Liver (tissue), 9 donors: ENCODE results near the gene CASTOR1. TPM values are rescaled to one million over a fixed set of nuclear protein-coding genes. Genes with fewer than 3 reads are reported as not detected.

Experiments used
- DNase-seq: peaks from one replicate; pipeline ENCODE4 v3.0.0-alpha.2; 2017; ENCODE audit warnings: low spot score
- H3K27ac ChIP-seq, 2 donors: one replicate each; pipeline ENCODE4 v1.7.0; 2013; ENCODE audit warnings: inconsistent platforms in 2 of 2, low read length in 2 of 2, control low read depth in 1 of 2, low read depth in 1 of 2, mild to moderate bottlenecking in 1 of 2
- H3K27me3 ChIP-seq, 4 donors: one replicate each; pipeline versions ENCODE4 v1.6.1 to v1.7.0; 2013; ENCODE audit warnings: low read length in 3 of 4, inconsistent platforms in 1 of 4, mild to moderate bottlenecking in 1 of 4, moderate library complexity in 1 of 4; ENCODE audit not compliant: control insufficient read depth in 4 of 4, insufficient read depth in 4 of 4
- H3K36me3 ChIP-seq, 4 donors: one replicate each; pipeline versions ENCODE4 v1.6.1 to v1.7.0; 2013; ENCODE audit warnings: low read length in 3 of 4, mild to moderate bottlenecking in 3 of 4, low read depth in 1 of 4, moderate library complexity in 1 of 4; ENCODE audit not compliant: control insufficient read depth in 4 of 4, insufficient read depth in 3 of 4
- H3K4me1 ChIP-seq, 4 donors: one replicate each; pipeline versions ENCODE4 v1.6.1 to v1.7.0; 2013; ENCODE audit warnings: low read length in 3 of 4, mild to moderate bottlenecking in 3 of 4, moderate library complexity in 1 of 4; ENCODE audit not compliant: control insufficient read depth in 4 of 4, insufficient read depth in 4 of 4
- H3K4me3 ChIP-seq, 3 donors: one replicate each; pipeline versions ENCODE4 v1.6.1 to v1.7.0; 2013; ENCODE audit warnings: low read length in 3 of 3, control low read depth in 1 of 3, low read depth in 1 of 3, mild to moderate bottlenecking in 1 of 3
- H3K9ac ChIP-seq, 2 donors: one replicate each; pipeline ENCODE4 v1.7.0; 2013; ENCODE audit warnings: low read length in 2 of 2, mild to moderate bottlenecking in 2 of 2, moderate library complexity in 2 of 2, control low read depth in 1 of 2, low read depth in 1 of 2
- H3K9me3 ChIP-seq, 4 donors: one replicate each; pipeline versions ENCODE4 v1.6.1 to v1.7.0; 2013; ENCODE audit warnings: low read length in 3 of 4; ENCODE audit not compliant: control insufficient read depth in 4 of 4
- ATF3 ChIP-seq: IDR thresholded peaks from 2 replicates; pipeline ENCODE4 v1.6.1; 2016; ENCODE audit warnings: antibody characterized with exemption
- EGR1 ChIP-seq, 2 donors: IDR thresholded peaks; 2 replicates each; pipeline ENCODE4 v1.6.1; 2016 to 2018; ENCODE audit warnings: antibody characterized with exemption in 2 of 2, low read depth in 2 of 2
- FOXA1 ChIP-seq: IDR thresholded peaks from 2 replicates; pipeline ENCODE4 v1.6.1; 2016; ENCODE audit warnings: antibody characterized with exemption
- FOXA2 ChIP-seq: IDR thresholded peaks from 2 replicates; pipeline ENCODE4 v1.6.1; 2016; ENCODE audit warnings: antibody characterized with exemption
- GABPA ChIP-seq, 2 donors: IDR thresholded peaks in 1 of 2; conservative IDR thresholded peaks in 1 of 2; 2 replicates each; pipeline ENCODE4 v1.6.1; 2016; ENCODE audit warnings: antibody characterized with exemption in 2 of 2, mild to moderate bottlenecking in 1 of 2, moderate library complexity in 1 of 2
- HNF4A ChIP-seq, 2 donors: conservative IDR thresholded peaks; 2 replicates each; pipeline ENCODE4 v1.6.1; 2016; ENCODE audit warnings: antibody characterized with exemption in 2 of 2, mild to moderate bottlenecking in 2 of 2
- HNF4G ChIP-seq: IDR thresholded peaks from 2 replicates; pipeline ENCODE4 v1.6.1; 2016; ENCODE audit warnings: antibody characterized with exemption
- JUND ChIP-seq, 2 donors: IDR thresholded peaks; 2 replicates each; pipeline ENCODE4 v1.6.1; 2016; ENCODE audit warnings: antibody characterized with exemption in 2 of 2
- NR2F2 ChIP-seq: IDR thresholded peaks from 2 replicates; pipeline ENCODE4 v1.6.1; 2016; ENCODE audit warnings: antibody characterized with exemption
- RAD21 ChIP-seq, 2 donors: IDR thresholded peaks; 2 replicates each; pipeline ENCODE4 v1.6.1; 2016; ENCODE audit warnings: antibody characterized with exemption in 2 of 2, mild to moderate bottlenecking in 2 of 2
- REST ChIP-seq: IDR thresholded peaks from 2 replicates; pipeline ENCODE4 v1.6.1; 2016; ENCODE audit warnings: antibody characterized with exemption, mild to moderate bottlenecking
- RXRA ChIP-seq, 2 donors: IDR thresholded peaks; 2 replicates each; pipeline ENCODE4 v1.6.1; 2017 to 2018; ENCODE audit warnings: antibody characterized with exemption in 2 of 2, mild to moderate bottlenecking in 1 of 2
- SP1 ChIP-seq: IDR thresholded peaks from 2 replicates; pipeline ENCODE4 v1.6.1; 2018; ENCODE audit warnings: antibody characterized with exemption, mild to moderate bottlenecking
- TAF1 ChIP-seq: conservative IDR thresholded peaks from 2 replicates; pipeline ENCODE4 v1.6.1; 2016; ENCODE audit warnings: antibody characterized with exemption, mild to moderate bottlenecking
- YY1 ChIP-seq: IDR thresholded peaks from 2 replicates; pipeline ENCODE4 v1.6.1; 2016; ENCODE audit warnings: antibody characterized with exemption, mild to moderate bottlenecking
- WGBS: extraction: QIAGEN DNeasy Blood & Tissue Kit; methylation state at CpG from one replicate; pipeline ENCODE4 v1.1.7; 2013; 5-methylcytosine and 5-hydroxymethylcytosine counted together
- polyA plus RNA-seq, 2 donors: library from polyadenylated mRNA; stranded (reverse) in 1 of 2; unstranded in 1 of 2; fragments of 200-250 nt in 1 of 2; fragments of >200 nt in 1 of 2; fragmentation: Nextera tagmentation in 1 of 2; extraction: Ambion mirVana in 1 of 2; gene quantifications; one replicate each; pipeline versions ENCODE4 v1.2.1 to v1.2.3, GENCODE V29; 2013 to 2015
- total RNA-seq, 2 donors: library from RNA; depleted of rRNA; stranded (reverse); fragments of >200 nt; gene quantifications; one replicate each; pipeline ENCODE4 v1.2.3, GENCODE V29; 2014
- TF ChIP-seq, protein P1 (sequence below): IDR thresholded peaks from 2 replicates; pipeline ENCODE4 v1.6.1; 2016; ENCODE audit warnings: antibody characterized with exemption
- TF ChIP-seq, protein P2 (sequence below): fragments of 150-350 bp; IDR thresholded peaks from 2 replicates; pipeline ENCODE4 v1.5.1; 2017; ENCODE audit warnings: improper control_type of control experiment, low read depth, low read length; ENCODE audit not compliant: missing input control
- TF ChIP-seq, protein P3 (sequence below): IDR thresholded peaks from 2 replicates; pipeline ENCODE4 v1.6.1; 2016; ENCODE audit warnings: antibody characterized with exemption
- donor health status: healthy.
- donor health status: healthy.
- donor health status: healthy.
- donor health status: healthy.
- donor health status: healthy.

Gene CASTOR1
- total and polyA plus RNA-seq, 4 donors: 1.8 to 5.4 (median 2.4) TPM

- TF ChIP-seq, protein P1, sequence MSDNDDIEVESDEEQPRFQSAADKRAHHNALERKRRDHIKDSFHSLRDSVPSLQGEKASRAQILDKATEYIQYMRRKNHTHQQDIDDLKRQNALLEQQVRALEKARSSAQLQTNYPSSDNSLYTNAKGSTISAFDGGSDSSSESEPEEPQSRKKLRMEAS: no peak
- no peak for TF ChIP-seq SP1
- no peaks in the 10 kb centered on the region for H3K9me3 ChIP-seq
- no peaks in the 10 kb centered on the region for H3K36me3 ChIP-seq
- H3K27ac ChIP-seq: no peak overlapping the region
- DNase-seq: no peak
- H3K9ac ChIP-seq: no peak overlapping the region
- peaks cover 0 to 4% (median 2%) of the 10 kb centered on the region in 4 donors for H3K4me1 ChIP-seq
- H3K27me3 ChIP-seq: peaks cover 0 to 1% (median 0%) of the 10 kb centered on the region in 4 donors
- no peak overlapping the region for H3K4me3 ChIP-seq
- 91% methylated on average over 24 of the region's 24 CpGs for WGBS
Measured at GRCh38 chr22:30240541-30241417, 48.5 kb downstream of the CASTOR1 start.

DNA sequence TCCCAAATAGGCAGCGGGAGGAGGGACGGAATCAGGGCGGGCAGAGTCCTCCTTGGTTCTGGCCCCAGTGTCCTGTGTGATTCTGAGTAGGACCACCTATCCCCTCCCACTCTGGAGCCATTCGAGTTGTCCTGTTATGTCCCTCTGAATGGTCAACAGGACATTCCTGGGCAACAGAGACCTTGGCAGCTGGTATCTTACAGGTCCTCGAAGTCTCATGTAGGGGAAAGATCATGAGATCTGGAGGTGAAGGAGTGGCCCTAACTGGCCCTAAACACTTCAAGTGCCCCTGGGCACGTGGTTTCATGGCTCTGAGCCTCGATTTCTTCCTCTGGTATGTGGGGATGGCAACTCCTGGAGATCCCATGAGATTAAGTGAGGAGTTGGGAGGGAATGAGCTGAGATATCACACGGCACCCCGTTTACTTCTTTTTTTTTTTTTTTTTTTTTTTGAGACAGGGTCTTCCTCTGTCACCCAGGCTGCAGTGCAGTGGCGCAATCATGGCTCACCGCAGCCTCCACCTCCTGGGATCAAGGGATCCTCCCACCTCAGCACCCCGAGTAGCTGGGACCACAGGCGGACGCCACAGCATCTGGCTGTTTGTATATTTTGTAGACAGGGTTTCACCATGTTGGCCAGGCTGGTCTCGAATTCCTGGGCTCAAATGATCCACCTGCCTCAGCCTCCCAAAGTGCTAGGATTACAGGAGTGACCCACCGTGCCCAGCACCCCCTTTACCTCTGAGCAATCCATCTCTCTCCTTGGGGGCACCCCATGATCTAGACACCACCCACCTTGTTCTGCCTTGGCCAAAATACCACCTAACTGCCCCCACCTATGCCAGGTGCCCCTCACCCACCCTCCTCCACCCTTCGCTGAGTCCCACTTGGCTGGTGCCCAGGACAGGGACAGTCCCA is 49.6 kb downstream of the CASTOR1 start:
- H3K27ac ChIP-seq: no peak overlapping the region
- 87% methylated on average over 17 of the region's 17 CpGs for WGBS
- H3K36me3 ChIP-seq: no peaks in the 10 kb centered on the region
- H3K9me3 ChIP-seq: no peaks in the 10 kb centered on the region
- no peaks in the 10 kb centered on the region for H3K4me1 ChIP-seq
- H3K27me3 ChIP-seq: no peaks in the 10 kb centered on the region
- no peak overlapping the region for H3K4me3 ChIP-seq
- no peak overlapping the region for H3K9ac ChIP-seq
- DNase-seq: no peak
- TF ChIP-seq RAD21 (IDR thresholded peaks at IDR 0.05): no peak
- TF ChIP-seq, protein P1: no peak
- no peak for TF ChIP-seq EGR1 (IDR thresholded peaks at IDR 0.05; ENCODE audit: low read depth in 2 of 2)
- no peak for TF ChIP-seq RXRA (IDR thresholded peaks at IDR 0.05)
- TF ChIP-seq JUND (IDR thresholded peaks at IDR 0.05): no peak
- TF ChIP-seq TAF1: no peak
- no peak for TF ChIP-seq ATF3
- TF ChIP-seq, protein P2, sequence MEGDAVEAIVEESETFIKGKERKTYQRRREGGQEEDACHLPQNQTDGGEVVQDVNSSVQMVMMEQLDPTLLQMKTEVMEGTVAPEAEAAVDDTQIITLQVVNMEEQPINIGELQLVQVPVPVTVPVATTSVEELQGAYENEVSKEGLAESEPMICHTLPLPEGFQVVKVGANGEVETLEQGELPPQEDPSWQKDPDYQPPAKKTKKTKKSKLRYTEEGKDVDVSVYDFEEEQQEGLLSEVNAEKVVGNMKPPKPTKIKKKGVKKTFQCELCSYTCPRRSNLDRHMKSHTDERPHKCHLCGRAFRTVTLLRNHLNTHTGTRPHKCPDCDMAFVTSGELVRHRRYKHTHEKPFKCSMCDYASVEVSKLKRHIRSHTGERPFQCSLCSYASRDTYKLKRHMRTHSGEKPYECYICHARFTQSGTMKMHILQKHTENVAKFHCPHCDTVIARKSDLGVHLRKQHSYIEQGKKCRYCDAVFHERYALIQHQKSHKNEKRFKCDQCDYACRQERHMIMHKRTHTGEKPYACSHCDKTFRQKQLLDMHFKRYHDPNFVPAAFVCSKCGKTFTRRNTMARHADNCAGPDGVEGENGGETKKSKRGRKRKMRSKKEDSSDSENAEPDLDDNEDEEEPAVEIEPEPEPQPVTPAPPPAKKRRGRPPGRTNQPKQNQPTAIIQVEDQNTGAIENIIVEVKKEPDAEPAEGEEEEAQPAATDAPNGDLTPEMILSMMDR: no peak
- no peak for TF ChIP-seq REST
- no peak for TF ChIP-seq HNF4A (conservative IDR thresholded peaks at IDR 0.05)
- TF ChIP-seq, protein P3, sequence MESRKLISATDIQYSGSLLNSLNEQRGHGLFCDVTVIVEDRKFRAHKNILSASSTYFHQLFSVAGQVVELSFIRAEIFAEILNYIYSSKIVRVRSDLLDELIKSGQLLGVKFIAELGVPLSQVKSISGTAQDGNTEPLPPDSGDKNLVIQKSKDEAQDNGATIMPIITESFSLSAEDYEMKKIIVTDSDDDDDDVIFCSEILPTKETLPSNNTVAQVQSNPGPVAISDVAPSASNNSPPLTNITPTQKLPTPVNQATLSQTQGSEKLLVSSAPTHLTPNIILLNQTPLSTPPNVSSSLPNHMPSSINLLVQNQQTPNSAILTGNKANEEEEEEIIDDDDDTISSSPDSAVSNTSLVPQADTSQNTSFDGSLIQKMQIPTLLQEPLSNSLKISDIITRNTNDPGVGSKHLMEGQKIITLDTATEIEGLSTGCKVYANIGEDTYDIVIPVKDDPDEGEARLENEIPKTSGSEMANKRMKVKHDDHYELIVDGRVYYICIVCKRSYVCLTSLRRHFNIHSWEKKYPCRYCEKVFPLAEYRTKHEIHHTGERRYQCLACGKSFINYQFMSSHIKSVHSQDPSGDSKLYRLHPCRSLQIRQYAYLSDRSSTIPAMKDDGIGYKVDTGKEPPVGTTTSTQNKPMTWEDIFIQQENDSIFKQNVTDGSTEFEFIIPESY: no peak
- no peak for TF ChIP-seq HNF4G
- TF ChIP-seq SP1: no peak
- no peak for TF ChIP-seq FOXA1
- TF ChIP-seq YY1: no peak
- TF ChIP-seq GABPA (IDR thresholded peaks at IDR 0.05 in 1 of 2, conservative IDR thresholded peaks at IDR 0.05 in 1 of 2): no peak
- no peak for TF ChIP-seq NR2F2
- no peak for TF ChIP-seq FOXA2
